Memory B cell (primary cell): ENCODE data around the gene SLC2A2.
"Not testable (repeated sequence)": the region's sequence is repeated elsewhere in the genome, so short reads cannot be mapped to it uniquely, and the experiment has no call there.

Experiments
- ATAC-seq: fragments of 150-1000 bp; cut with Tn5 transposase; 2 replicates; pipeline ENCODE4 v1.10.0; 2021; ENCODE audit warnings: low read depth, mild to moderate bottlenecking, moderate library complexity
- DNase-seq, 2 donors: peaks; one replicate each; pipeline ENCODE4 v3.0.0; 2022; ENCODE audit warnings: low spot score in 2 of 2
- H3K27ac Mint-ChIP-seq: one replicate; pipeline ENCODE4 v1.8.0; 2022; ENCODE audit warnings: mild to moderate bottlenecking, moderate library complexity, mixed read lengths
- H3K27me3 Mint-ChIP-seq: one replicate; pipeline ENCODE4 v1.8.0; 2022; ENCODE audit warnings: mixed read lengths
- H3K36me3 Mint-ChIP-seq: one replicate; pipeline ENCODE4 v1.8.0; 2022; ENCODE audit warnings: mild to moderate bottlenecking, mixed read lengths
- H3K4me1 Mint-ChIP-seq: one replicate; pipeline ENCODE4 v1.8.0; 2022; ENCODE audit warnings: mixed read lengths
- H3K4me3 Mint-ChIP-seq: one replicate; pipeline ENCODE4 v1.8.0; 2022; ENCODE audit warnings: mild to moderate bottlenecking, moderate library complexity, mixed read lengths
- H3K9me3 Mint-ChIP-seq: one replicate; pipeline ENCODE4 v1.8.0; 2022; ENCODE audit warnings: mixed read lengths

Gene SLC2A2

GRCh38 chr3:170985304-170985703 lies 41.2 kb downstream of the SLC2A2 start:
- H3K4me3 Mint-ChIP-seq, result no peak overlapping the region
- no peak for ATAC-seq
- H3K27ac Mint-ChIP-seq, result no peak overlapping the region
- no peaks in the 10 kb centered on the region for H3K9me3 Mint-ChIP-seq
- H3K4me1 Mint-ChIP-seq, result no peaks in the 10 kb centered on the region
- peaks cover 12% of the 10 kb centered on the region for H3K27me3 Mint-ChIP-seq
- DNase-seq, result no peak
- H3K36me3 Mint-ChIP-seq, result no peaks in the 10 kb centered on the region

DNA sequence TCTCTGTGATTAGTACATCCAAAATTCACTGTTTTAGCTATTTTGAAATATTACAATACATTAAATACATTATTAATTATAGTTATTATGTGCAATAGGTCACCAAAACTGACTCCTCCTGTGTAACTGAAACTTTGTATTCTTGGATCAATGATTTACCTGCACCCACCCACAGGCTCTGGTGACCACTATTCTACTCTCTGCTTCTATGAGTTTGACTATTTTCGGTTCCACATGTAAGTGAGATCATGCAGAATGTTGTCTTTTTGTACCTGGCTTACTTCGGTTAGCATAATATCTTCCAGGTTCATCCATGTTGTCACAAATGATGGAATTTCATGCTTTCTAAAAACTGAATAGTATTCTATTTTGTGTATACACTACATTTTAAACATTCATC lies 43.8 kb downstream of the SLC2A2 start:
- no peaks in the 10 kb centered on the region for H3K4me1 Mint-ChIP-seq
- H3K9me3 Mint-ChIP-seq, result no peaks in the 10 kb centered on the region
- H3K4me3 Mint-ChIP-seq, result no peak overlapping the region
- DNase-seq, result no peak
- H3K36me3 Mint-ChIP-seq, result no peaks in the 10 kb centered on the region
- no peak for ATAC-seq
- peaks cover 2% of the 10 kb centered on the region for H3K27me3 Mint-ChIP-seq
- H3K27ac Mint-ChIP-seq, result no peak overlapping the region

GRCh38 chr3:170980399-170980798 lies 46.1 kb downstream of the SLC2A2 start:
- Mint-ChIP-seq H3K4me1 (no peaks in the 10 kb centered on the region), H3K36me3 (no peaks in the 10 kb centered on the region), H3K4me3 (no peak overlapping the region), H3K27ac (no peak overlapping the region), H3K9me3 (no peaks in the 10 kb centered on the region), H3K27me3 (peaks cover 3% of the 10 kb centered on the region)
- no peak for ATAC-seq
- DNase-seq, result no peak

- H3K36me3 Mint-ChIP-seq, result no peaks in the 10 kb centered on the region
- no peak overlapping the region for H3K4me3 Mint-ChIP-seq
Measured at GRCh38 chr3:170977949-170978745, 48.4 kb downstream of the SLC2A2 start.

GRCh38 chr3:170976190-170976519 lies 50.4 kb downstream of the SLC2A2 start:
- DNase-seq (no peak), ATAC-seq (no peak)
- Mint-ChIP-seq H3K4me1 (no peaks in the 10 kb centered on the region), H3K27me3 (peaks cover 7% of the 10 kb centered on the region), H3K9me3 (no peaks in the 10 kb centered on the region), H3K27ac (no peak overlapping the region), H3K4me3 (no peak overlapping the region), H3K36me3 (no peaks in the 10 kb centered on the region)

More at GRCh38 chr3:170977949-170978745, 48.4 kb downstream of the SLC2A2 start:
- Mint-ChIP-seq H3K27me3 (peaks cover 4% of the 10 kb centered on the region), H3K4me1 (no peaks in the 10 kb centered on the region), H3K27ac (no peak overlapping the region), H3K9me3 (no peaks in the 10 kb centered on the region)
- DNase-seq (no peak), ATAC-seq (no peak)

- Mint-ChIP-seq H3K4me1 (no peaks in the 10 kb centered on the region), H3K27me3 (peaks cover 7% of the 10 kb centered on the region)
Measured at GRCh38 chr3:170975283-170976189, 51.0 kb downstream of the SLC2A2 start.

DNA sequence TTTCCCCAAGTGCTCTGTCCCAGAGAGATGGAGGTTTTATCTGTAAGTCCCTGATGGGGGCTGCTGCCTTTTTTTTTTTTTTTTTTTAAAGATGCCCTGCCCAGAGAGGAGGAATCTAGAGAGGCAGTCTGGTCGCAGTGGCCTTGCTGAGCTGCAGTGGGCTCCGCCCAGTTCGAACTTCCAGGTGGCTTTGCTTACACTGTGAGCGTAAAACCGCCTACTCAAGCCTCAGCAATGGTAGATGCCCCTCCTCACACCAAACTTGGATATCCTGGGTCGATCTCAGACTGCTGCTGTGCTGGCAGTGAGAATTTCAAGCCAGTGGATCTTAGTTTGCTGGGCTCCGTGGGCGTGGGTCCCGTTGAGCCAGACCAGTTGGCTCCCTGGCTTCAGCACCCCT lies 51.6 kb downstream of the SLC2A2 start:
- ATAC-seq (no peak), DNase-seq (no peak)
- Mint-ChIP-seq H3K27ac (no peak overlapping the region), H3K36me3 (no peaks in the 10 kb centered on the region), H3K4me3 (no peak overlapping the region), H3K4me1 (no peaks in the 10 kb centered on the region), H3K9me3 (peaks cover 2% of the 10 kb centered on the region), H3K27me3 (peaks cover 7% of the 10 kb centered on the region)

More at GRCh38 chr3:170975283-170976189, 51.0 kb downstream of the SLC2A2 start:
- Mint-ChIP-seq H3K27ac (no peak overlapping the region), H3K9me3 (no peaks in the 10 kb centered on the region), H3K36me3 (no peaks in the 10 kb centered on the region), H3K4me3 (no peak overlapping the region)
- no peak for ATAC-seq
- no peak for DNase-seq

DNA sequence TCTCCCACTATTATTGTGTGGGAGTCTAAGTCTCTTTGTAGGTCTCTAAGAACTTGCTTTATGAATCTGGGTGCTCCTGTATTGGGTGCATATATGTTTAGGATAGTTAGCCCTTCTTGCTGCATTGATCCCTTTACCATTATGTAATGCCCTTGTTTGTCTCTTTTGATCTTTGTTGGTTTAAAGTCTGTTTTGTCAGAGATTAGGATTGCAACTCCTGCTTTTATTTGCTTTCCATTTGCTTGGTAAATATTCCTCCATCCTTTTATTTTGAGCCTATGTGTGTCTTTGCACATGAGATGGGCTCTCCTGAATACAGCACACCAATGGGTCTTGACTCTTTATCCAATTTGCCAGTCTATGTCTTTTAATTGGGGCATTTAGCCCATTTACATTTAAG lies 53.6 kb downstream of the SLC2A2 start:
- not testable (repeated sequence) for H3K4me1 Mint-ChIP-seq, H3K36me3 Mint-ChIP-seq, H3K27ac Mint-ChIP-seq, DNase-seq, H3K4me3 Mint-ChIP-seq, ATAC-seq, H3K27me3 Mint-ChIP-seq, H3K9me3 Mint-ChIP-seq

DNA sequence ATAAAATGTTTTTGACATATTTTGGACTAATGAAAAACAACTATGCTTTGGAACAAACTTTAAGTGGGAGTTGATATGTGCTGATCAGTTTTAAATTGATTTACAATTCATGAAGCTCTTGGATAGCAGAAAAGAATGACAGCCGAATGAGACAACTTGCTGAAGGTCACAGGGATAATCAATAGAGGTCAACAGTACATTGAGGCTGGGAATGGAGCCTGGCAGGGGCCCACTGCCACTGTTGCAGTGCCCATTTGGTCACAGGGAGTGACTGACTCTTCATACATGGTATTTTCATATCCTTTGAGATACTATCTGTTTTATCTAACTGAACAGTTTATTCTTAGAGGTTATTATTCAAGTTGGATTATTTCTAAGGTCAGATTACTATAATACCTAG lies 59.4 kb downstream of the SLC2A2 start:
- DNase-seq (no peak), ATAC-seq (no peak)
- peaks cover 2% of the 10 kb centered on the region for H3K9me3 Mint-ChIP-seq
- H3K27me3 Mint-ChIP-seq, result no peaks in the 10 kb centered on the region
- no peak overlapping the region for H3K4me3 Mint-ChIP-seq
- H3K4me1 Mint-ChIP-seq, result no peaks in the 10 kb centered on the region
- H3K27ac Mint-ChIP-seq, result no peak overlapping the region
- no peaks in the 10 kb centered on the region for H3K36me3 Mint-ChIP-seq

- no peak overlapping the region for H3K4me3 Mint-ChIP-seq
- H3K9me3 Mint-ChIP-seq, result peaks cover 2% of the 10 kb centered on the region
- no peaks in the 10 kb centered on the region for H3K4me1 Mint-ChIP-seq
- H3K27me3 Mint-ChIP-seq, result no peaks in the 10 kb centered on the region
- ATAC-seq, result no peak
- H3K36me3 Mint-ChIP-seq, result no peaks in the 10 kb centered on the region
- no peak for DNase-seq
- no peak overlapping the region for H3K27ac Mint-ChIP-seq
Measured at GRCh38 chr3:170966495-170966894, 60.0 kb downstream of the SLC2A2 start.

DNA sequence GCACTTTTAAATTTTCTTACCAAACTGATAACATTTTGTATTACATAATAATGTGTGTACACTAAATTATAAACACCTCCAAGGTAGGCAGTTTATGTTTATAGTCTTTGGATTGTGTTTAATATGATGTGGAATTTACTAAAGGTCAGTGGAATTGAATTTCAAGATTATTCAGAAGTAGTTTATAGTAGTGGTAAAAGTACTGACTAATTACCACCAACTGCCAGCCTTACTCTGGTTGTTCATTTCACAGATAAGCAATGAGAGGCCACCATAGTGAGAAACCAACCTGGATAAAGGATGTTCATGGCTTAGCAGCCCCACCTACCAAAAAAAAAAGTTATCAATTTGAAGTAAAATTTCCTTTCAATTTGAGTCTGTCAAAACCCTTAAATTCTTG lies 64.1 kb downstream of the SLC2A2 start:
- no peaks in the 10 kb centered on the region for H3K36me3 Mint-ChIP-seq
- no peaks in the 10 kb centered on the region for H3K4me1 Mint-ChIP-seq
- H3K27me3 Mint-ChIP-seq, result peaks cover 10% of the 10 kb centered on the region
- DNase-seq, result no peak
- no peak for ATAC-seq
- H3K9me3 Mint-ChIP-seq, result no peaks in the 10 kb centered on the region
- H3K4me3 Mint-ChIP-seq, result no peak overlapping the region
- no peak overlapping the region for H3K27ac Mint-ChIP-seq

- Mint-ChIP-seq H3K27ac (no peak overlapping the region), H3K9me3 (no peaks in the 10 kb centered on the region), H3K36me3 (no peaks in the 10 kb centered on the region), H3K27me3 (peaks cover 10% of the 10 kb centered on the region), H3K4me3 (no peak overlapping the region), H3K4me1 (no peaks in the 10 kb centered on the region)
- ATAC-seq (no peak), DNase-seq (no peak)
Measured at GRCh38 chr3:170961616-170962400, 64.7 kb downstream of the SLC2A2 start.

- Mint-ChIP-seq H3K9me3 (no peaks in the 10 kb centered on the region), H3K36me3 (no peaks in the 10 kb centered on the region), H3K4me3 (no peak overlapping the region), H3K4me1 (no peaks in the 10 kb centered on the region), H3K27ac (no peak overlapping the region), H3K27me3 (peaks cover 20% of the 10 kb centered on the region)
- DNase-seq (no peak), ATAC-seq (no peak)
Measured at GRCh38 chr3:170959457-170959856, 67.1 kb downstream of the SLC2A2 start.

- no peak overlapping the region for H3K4me3 Mint-ChIP-seq
- no peaks in the 10 kb centered on the region for H3K9me3 Mint-ChIP-seq
- DNase-seq (no peak), ATAC-seq (no peak)
- H3K27me3 Mint-ChIP-seq, result peaks cover 22% of the 10 kb centered on the region
- H3K36me3 Mint-ChIP-seq, result no peaks in the 10 kb centered on the region
- no peaks in the 10 kb centered on the region for H3K4me1 Mint-ChIP-seq
- no peak overlapping the region for H3K27ac Mint-ChIP-seq
Measured at GRCh38 chr3:170956647-170957046, 69.9 kb downstream of the SLC2A2 start.
